GM19463 (cell line): ENCODE measurements around the gene IGSF11.
"Not testable (repeated sequence)": the region's sequence is repeated elsewhere in the genome, so short reads cannot be mapped to it uniquely, and the experiment has no call there.

Experiments
- ATAC-seq: cut with Tn5 transposase; IDR thresholded peaks from one replicate; pipeline ENCODE4 v1.9.1; 2021; ENCODE audit warnings: mild to moderate bottlenecking, moderate library complexity; ENCODE audit not compliant: unreplicated experiment

IGSF11 gene

GRCh38 chr3:118990823-118991560 lies 43.7 kb downstream of the IGSF11 start:
- no peak for ATAC-seq

- no peak for ATAC-seq
Measured at GRCh38 chr3:118988198-118989130, 46.2 kb downstream of the IGSF11 start.

GRCh38 chr3:118987477-118987876 lies 47.2 kb downstream of the IGSF11 start:
- no peak for ATAC-seq

- ATAC-seq, result no peak
Measured at GRCh38 chr3:118986734-118987133, 47.9 kb downstream of the IGSF11 start.

GRCh38 chr3:118984699-118985098 lies 49.9 kb downstream of the IGSF11 start:
- ATAC-seq, result no peak

GRCh38 chr3:118981494-118982134 lies 53.0 kb downstream of the IGSF11 start:
- ATAC-seq, result no peak

GRCh38 chr3:118980832-118981231 lies 53.8 kb downstream of the IGSF11 start:
- ATAC-seq, result no peak

- ATAC-seq, result no peak
Measured at GRCh38 chr3:118978393-118978758, 56.3 kb downstream of the IGSF11 start.

- ATAC-seq, result no peak
Measured at GRCh38 chr3:118977671-118978392, 56.8 kb downstream of the IGSF11 start.

- no peak for ATAC-seq
Measured at GRCh38 chr3:118977118-118977517, 57.5 kb downstream of the IGSF11 start.

- ATAC-seq, result not testable (repeated sequence)
Measured at GRCh38 chr3:118975476-118975875, 59.2 kb downstream of the IGSF11 start.

- ATAC-seq, result no peak
Measured at GRCh38 chr3:118974356-118975097, 60.1 kb downstream of the IGSF11 start.

GRCh38 chr3:118973050-118973449 lies 61.6 kb downstream of the IGSF11 start:
- no peak for ATAC-seq

- ATAC-seq, result no peak
Measured at GRCh38 chr3:118970819-118971218, 63.8 kb downstream of the IGSF11 start.

GRCh38 chr3:118968640-118969039 lies 66.0 kb downstream of the IGSF11 start:
- ATAC-seq, result no peak

- ATAC-seq, result no peak
Measured at GRCh38 chr3:118968111-118968510, 66.5 kb downstream of the IGSF11 start.

GRCh38 chr3:118966700-118967099 lies 67.9 kb downstream of the IGSF11 start:
- no peak for ATAC-seq

- ATAC-seq, result no peak
Measured at GRCh38 chr3:118963711-118964110, 70.9 kb downstream of the IGSF11 start.

- ATAC-seq, result no peak
Measured at GRCh38 chr3:118960876-118961450, 73.7 kb downstream of the IGSF11 start.
